Measurements from ENCODE around the gene OBSCN.

DNA sequence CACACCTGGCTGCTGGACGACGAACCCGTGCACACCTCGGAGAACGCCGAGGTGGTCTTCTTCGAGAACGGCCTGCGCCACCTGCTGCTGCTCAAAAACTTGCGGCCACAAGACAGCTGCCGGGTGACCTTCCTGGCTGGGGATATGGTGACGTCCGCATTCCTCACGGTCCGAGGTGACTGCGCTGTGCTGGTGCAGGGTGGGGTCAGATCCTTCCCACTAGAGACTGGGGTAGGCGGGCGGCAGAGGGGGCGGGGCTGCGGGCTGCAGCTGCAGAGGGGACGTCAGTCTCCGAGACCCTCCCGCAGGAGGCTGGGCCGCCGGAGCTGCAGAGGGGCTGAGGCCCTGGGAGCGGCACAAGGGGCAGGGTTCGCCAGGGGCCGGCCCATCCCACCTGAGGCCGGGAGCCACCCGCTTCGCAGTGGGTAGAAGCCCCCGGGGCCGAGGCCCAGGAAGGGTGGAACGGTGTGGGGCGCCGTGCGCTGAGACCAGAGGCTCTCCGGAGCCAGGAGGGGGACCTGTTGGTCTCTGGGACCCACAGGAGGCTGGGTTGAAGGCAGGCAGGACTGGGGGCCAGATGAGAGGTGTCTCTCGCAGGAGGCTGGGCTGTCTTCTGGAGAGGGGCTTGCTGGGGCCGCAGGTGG lies 108.2 kb downstream of the OBSCN start:
- TF ChIP-seq, protein P1, sequence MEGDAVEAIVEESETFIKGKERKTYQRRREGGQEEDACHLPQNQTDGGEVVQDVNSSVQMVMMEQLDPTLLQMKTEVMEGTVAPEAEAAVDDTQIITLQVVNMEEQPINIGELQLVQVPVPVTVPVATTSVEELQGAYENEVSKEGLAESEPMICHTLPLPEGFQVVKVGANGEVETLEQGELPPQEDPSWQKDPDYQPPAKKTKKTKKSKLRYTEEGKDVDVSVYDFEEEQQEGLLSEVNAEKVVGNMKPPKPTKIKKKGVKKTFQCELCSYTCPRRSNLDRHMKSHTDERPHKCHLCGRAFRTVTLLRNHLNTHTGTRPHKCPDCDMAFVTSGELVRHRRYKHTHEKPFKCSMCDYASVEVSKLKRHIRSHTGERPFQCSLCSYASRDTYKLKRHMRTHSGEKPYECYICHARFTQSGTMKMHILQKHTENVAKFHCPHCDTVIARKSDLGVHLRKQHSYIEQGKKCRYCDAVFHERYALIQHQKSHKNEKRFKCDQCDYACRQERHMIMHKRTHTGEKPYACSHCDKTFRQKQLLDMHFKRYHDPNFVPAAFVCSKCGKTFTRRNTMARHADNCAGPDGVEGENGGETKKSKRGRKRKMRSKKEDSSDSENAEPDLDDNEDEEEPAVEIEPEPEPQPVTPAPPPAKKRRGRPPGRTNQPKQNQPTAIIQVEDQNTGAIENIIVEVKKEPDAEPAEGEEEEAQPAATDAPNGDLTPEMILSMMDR (conservative IDR thresholded peaks at IDR 0.05; ENCODE audit: low read length), result no peak
- no peak for TF ChIP-seq EZH2phosphoT487 (IDR thresholded peaks at IDR 0.05; ENCODE audit: borderline replicate concordance)
